ENCODE data around the gene CYB5R3.

The CYB5R3 gene

GRCh38 chr22:42685941-42686653 is 36.9 kb upstream of the CYB5R3 start:
- POLR2A ChIA-PET = no interaction called here
- CTCF ChIA-PET = no interaction called here
- DNase-seq (ENCODE audit: extremely low spot score) = no peak
- TF ChIP-seq CTCF (IDR thresholded peaks at IDR 0.05; ENCODE audit: control extremely low read depth, extremely low read depth, low read depth, missing control alignments) = no peak

GRCh38 chr22:42684462-42685195 is 35.4 kb upstream of the CYB5R3 start:
- DNase-seq (ENCODE audit: extremely low spot score) = no peak
- ChIA-PET POLR2A (no interaction called here), CTCF (interaction anchor here (1.3 kb wide), 1 partner anchor 12 kb away, joined by 3 read pairs; no protein-coding TSS in a partner anchor)
- TF ChIP-seq CTCF (IDR thresholded peaks at IDR 0.05; ENCODE audit: control extremely low read depth, extremely low read depth, low read depth, missing control alignments) = no peak

GRCh38 chr22:42683578-42684283 is 34.5 kb upstream of the CYB5R3 start:
- POLR2A ChIA-PET = no interaction called here
- CTCF ChIA-PET = interaction anchor here (0.9 to 1.3 kb wide), 2 partner anchors 11 to 183 kb away, joined by 3 read pairs; no protein-coding TSS in a partner anchor
- DNase-seq (ENCODE audit: extremely low spot score) = no peak

GRCh38 chr22:42682113-42682851 is 33.1 kb upstream of the CYB5R3 start:
- no peak for DNase-seq (ENCODE audit: extremely low spot score)
- CTCF ChIA-PET = no interaction called here
- POLR2A ChIA-PET = no interaction called here
- TF ChIP-seq CTCF (IDR thresholded peaks at IDR 0.05; ENCODE audit: control extremely low read depth, extremely low read depth, low read depth, missing control alignments) = no peak

More at GRCh38 chr22:42683578-42684283, 34.5 kb upstream of the CYB5R3 start:
- no peak for TF ChIP-seq CTCF (IDR thresholded peaks at IDR 0.05; ENCODE audit: control extremely low read depth, extremely low read depth, low read depth, missing control alignments)

- CTCF ChIA-PET = interaction anchor here (1.0 kb wide), 1 partner anchor 25 kb away, joined by 3 read pairs; no protein-coding TSS in a partner anchor
- POLR2A ChIA-PET = no interaction called here
- no peak for TF ChIP-seq CTCF (IDR thresholded peaks at IDR 0.05; ENCODE audit: control extremely low read depth, extremely low read depth, low read depth, missing control alignments)
- DNase-seq (ENCODE audit: extremely low spot score) = no peak
Observed at GRCh38 chr22:42680648-42681047, 31.5 kb upstream of the CYB5R3 start.

GRCh38 chr22:42679691-42680090 is 30.5 kb upstream of the CYB5R3 start:
- CTCF ChIA-PET = no interaction called here
- POLR2A ChIA-PET = no interaction called here

More at GRCh38 chr22:42679691-42680090, 30.5 kb upstream of the CYB5R3 start:
- TF ChIP-seq CTCF (IDR thresholded peaks at IDR 0.05; ENCODE audit: control extremely low read depth, extremely low read depth, low read depth, missing control alignments) = no peak
- no peak for DNase-seq (ENCODE audit: extremely low spot score)
